Endothelial cell of umbilical vein (primary cell): ENCODE measurements around the gene DCAF6. TPM values are rescaled to one million over a fixed set of nuclear protein-coding genes. Genes with fewer than 3 reads are reported as not detected.

Source experiments
- BruUV-seq: library from RNA; stranded (reverse); fragments of 400-500 nt; replicated peaks from 2 replicates; lab custom pipeline; 2021; lab: Mats Ljungman, UMichigan
- CTCF ChIA-PET: fragments of 300-600, 350-600 bp; sonication (Branson Sonifier 250); formaldehyde crosslinking; loops from one replicate; lab custom pipeline; 2021; ENCODE audit warnings: antibody characterized with exemption, inconsistent platforms; lab: Charles Lee
- POLR2A ChIA-PET: fragments of 300-600, 350-600 bp; sonication (Branson Sonifier 250); formaldehyde crosslinking; loops from one replicate; lab custom pipeline; 2021; ENCODE audit warnings: antibody characterized with exemption, inconsistent platforms; lab: Charles Lee
- DNase-seq: peaks from one replicate; pipeline ENCODE4 v3.0.0-alpha.2; 2011; ENCODE audit warnings: low read depth, low spot score
- FAIRE-seq: peaks from 2 replicates; lab custom pipeline; 2011; peaks lifted over from hg19 to GRCh38; lab: Jason Lieb, UNC
- H2AFZ ChIP-seq: 2 replicates; pipeline ENCODE4 v1.6.0; 2012; ENCODE audit warnings: low read depth, low read length, control low read depth, inconsistent platforms
- H3K27ac ChIP-seq: 2 replicates; pipeline ENCODE4 v1.5.1; 2011; ENCODE audit warnings: low read depth, mild to moderate bottlenecking, control low read depth, low read length, moderate library complexity; ENCODE audit not compliant: insufficient read depth
- H3K27me3 ChIP-seq, 2 experiments: 2 replicates each; pipeline versions ENCODE4 v1.6.0 to v1.6.1; 2011; ENCODE audit warnings: low read length in 2 of 2, mixed read lengths in 1 of 2; ENCODE audit not compliant: control insufficient read depth in 2 of 2, insufficient read depth in 2 of 2
- H3K36me3 ChIP-seq, 2 experiments: 2 replicates in 1 of 2; 3 replicates in 1 of 2; pipeline ENCODE4 v1.5.1; 2011; ENCODE audit warnings: low read length in 2 of 2, mild to moderate bottlenecking in 1 of 2, moderate library complexity in 1 of 2; ENCODE audit not compliant: control insufficient read depth in 2 of 2, insufficient read depth in 2 of 2; ENCODE audit errors: extremely low read depth in 1 of 2
- H3K4me1 ChIP-seq: 3 replicates; pipeline ENCODE4 v1.5.1; 2011; ENCODE audit warnings: mild to moderate bottlenecking, low read length; ENCODE audit not compliant: control insufficient read depth, insufficient read depth; ENCODE audit errors: extremely low read depth
- H3K4me2 ChIP-seq: 2 replicates; pipeline ENCODE4 v1.6.1; 2011; ENCODE audit warnings: low read length, control low read depth, mixed read lengths; ENCODE audit not compliant: insufficient read depth
- H3K4me3 ChIP-seq, 3 experiments: fragments of 200-600 bp in 1 of 3; sonication (generic), shearing (Covaris generic) in 1 of 3; replicated peaks in 1 of 3; 2 replicates each; pipeline ENCODE4 v1.5.1; 2011 to 2016; ENCODE audit warnings: control low read depth in 3 of 3, low read length in 3 of 3, mild to moderate bottlenecking in 2 of 3, inconsistent platforms in 1 of 3, low read depth in 1 of 3, moderate library complexity in 1 of 3; ENCODE audit not compliant: insufficient read depth in 1 of 3
- H3K79me2 ChIP-seq: 2 replicates; pipeline ENCODE4 v1.6.0; 2012; ENCODE audit warnings: low read length, inconsistent platforms; ENCODE audit not compliant: control insufficient read depth, insufficient read depth
- H3K9ac ChIP-seq: replicated peaks from 2 replicates; pipeline ENCODE3; 2011; ENCODE audit warnings: low read length, control low read depth; ENCODE audit not compliant: insufficient read depth; ENCODE audit errors: extremely low read depth
- H3K9me1 ChIP-seq: replicated peaks from 3 replicates; pipeline ENCODE4 v1.6.0; 2011; ENCODE audit warnings: mild to moderate bottlenecking, low read length; ENCODE audit not compliant: control insufficient read depth, insufficient read depth; ENCODE audit errors: extremely low read depth
- H3K9me3 ChIP-seq: replicated peaks from 2 replicates; pipeline ENCODE4 v1.5.1; 2012; ENCODE audit warnings: low read length, inconsistent platforms; ENCODE audit not compliant: control insufficient read depth, insufficient read depth
- H4K20me1 ChIP-seq: replicated peaks from 2 replicates; pipeline ENCODE3; 2011; ENCODE audit warnings: mild to moderate bottlenecking, low read length; ENCODE audit not compliant: control insufficient read depth, insufficient read depth; ENCODE audit errors: extremely low read depth
- CTCF ChIP-seq, 2 donors: IDR thresholded peaks; 1 replicate in 1 of 2; 2 replicates in 1 of 2; pipeline ENCODE4 v1.5.1; 2011; ENCODE audit warnings: low read length in 2 of 2, mild to moderate bottlenecking in 2 of 2, moderate library complexity in 2 of 2, control low read depth in 1 of 2, inconsistent platforms in 1 of 2, low read depth in 1 of 2; ENCODE audit not compliant: insufficient read depth in 1 of 2; ENCODE audit errors: extremely low read depth in 1 of 2
- EZH2 ChIP-seq: IDR thresholded peaks from 2 replicates; pipeline ENCODE4 v1.6.1; 2012; ENCODE audit warnings: borderline replicate concordance, low read depth, mild to moderate bottlenecking, moderate library complexity, low read length, inconsistent platforms; ENCODE audit not compliant: severe bottlenecking
- FOS ChIP-seq: IDR thresholded peaks from 2 replicates; pipeline ENCODE4 v1.6.1; 2011; ENCODE audit warnings: mild to moderate bottlenecking, low read length, moderate library complexity, borderline replicate concordance; ENCODE audit not compliant: insufficient read depth
- GATA2 ChIP-seq: IDR thresholded peaks from 2 replicates; pipeline ENCODE4 v1.7.0; 2011; ENCODE audit warnings: low read depth, mild to moderate bottlenecking, moderate library complexity, mixed read lengths, low read length; ENCODE audit not compliant: insufficient read length, insufficient read depth
- JUN ChIP-seq: IDR thresholded peaks from 2 replicates; pipeline ENCODE4 v1.6.1; 2011; ENCODE audit warnings: borderline replicate concordance, low read depth; ENCODE audit not compliant: insufficient read length, insufficient read depth
- MAX ChIP-seq: IDR thresholded peaks from 2 replicates; pipeline ENCODE4 v1.6.1; 2011; ENCODE audit not compliant: insufficient read depth, insufficient read length
- MYC ChIP-seq: IDR thresholded peaks from one replicate; pipeline ENCODE4 v1.6.1; 2011; ENCODE audit warnings: mild to moderate bottlenecking, low read depth, low read length
- POLR2A ChIP-seq: IDR thresholded peaks from 2 replicates; pipeline ENCODE4 v1.6.1; 2012; ENCODE audit warnings: low read depth, mild to moderate bottlenecking, control low read depth, low read length
- POLR2AphosphoS5 ChIP-seq: IDR thresholded peaks from 2 replicates; pipeline ENCODE4 v1.6.1; 2012; ENCODE audit warnings: low read depth, mild to moderate bottlenecking, control low read depth, low read length, moderate library complexity; ENCODE audit not compliant: insufficient read depth
- dilution Hi-C: fragments of 300-500 bp; cut with MboI; formaldehyde crosslinking; loops from one replicate; pipeline ENCODE4 v1.15.0; 2019; ENCODE audit warnings: low sequenced_read_pairs; ENCODE audit not compliant: extremely low pct_ligation_motif_present
- intact Hi-C: fragments of 100-400 bp; cut with micrococcal nuclease; formaldehyde crosslinking; loops from one replicate; pipeline ENCODE4 v1.10.0; 2022
- polyA plus RNA-seq, 4 experiments: library from polyadenylated mRNA; depleted of rRNA in 3 of 4; stranded (reverse) in 3 of 4; unstranded in 1 of 4; fragments of >200 nt; gene quantifications; 2 replicates each; pipeline versions ENCODE4 v1.2.1 to v1.2.3, GENCODE V29; 2011 to 2012; ENCODE audit warnings: missing spikeins in 1 of 4
- total RNA-seq: library from RNA; stranded (reverse); gene quantifications from 2 replicates; pipeline ENCODE4 v1.2.3, GENCODE V29; 2021

DCAF6 gene
- total and polyA plus RNA-seq, 2 donors (not counting 3 experiments of a cell fraction or from before 2014, with no cell fraction given) = 28.6 to 39.4 TPM

GRCh38 chr1:167934426-167935215 is 1.9 kb upstream of the DCAF6 start:
- Histone ChIP-seq H4K20me1 (no peaks in the 10 kb centered on the region), H3K4me2 (peak overlapping the region; percentile 85), H2AFZ (peak overlapping the region; percentile 85), H3K79me2 (peaks cover 34% of the 10 kb centered on the region), H3K9me1 (no peaks in the 10 kb centered on the region), H3K27me3 (no peaks in the 10 kb centered on the region), H3K4me1 (peaks cover 18% of the 10 kb centered on the region), H3K36me3 (no peaks in the 10 kb centered on the region), H3K27ac (peak overlapping the region; percentile 93), H3K9me3 (no peaks in the 10 kb centered on the region), H3K4me3 (peak overlapping the region; percentile 63 to 95 (median 93)), H3K9ac (peak overlapping the region; percentile 85)
- dilution Hi-C loops = no loop called here
- TF ChIP-seq MYC = no peak
- TF ChIP-seq GATA2 = no peak
- no peak for TF ChIP-seq EZH2
- TF ChIP-seq POLR2A = no peak
- no peak for TF ChIP-seq JUN
- no peak for TF ChIP-seq CTCF (IDR thresholded peaks at IDR 0.05; ENCODE audit: extremely low read depth in 1 of 2, insufficient read depth in 1 of 2, low read depth in 1 of 2, low read length in 2 of 2)
- TF ChIP-seq POLR2AphosphoS5 = no peak
- no peak for TF ChIP-seq FOS
- TF ChIP-seq MAX = no peak
- ChIA-PET CTCF (interaction anchor here (0.7 to 3.7 kb wide), 4 partner anchors 16 to 147 kb away, joined by 3 to 49 read pairs (median 4); no protein-coding TSS in a partner anchor), POLR2A (interaction anchor here (1.2 kb wide), 1 partner anchor 31 kb away, joined by 3 read pairs; no protein-coding TSS in a partner anchor)
- peak; percentile 4 for DNase-seq
- intact Hi-C loops = loop anchor here (5.0 kb wide), 1 partner anchor 132 kb away; no protein-coding TSS in a partner anchor
- FAIRE-seq = peak; percentile 44
- BruUV-seq = no TSS peak
